MM.1S (cell line): ENCODE measurements around the gene USP46.

ENCODE experiments used
- CTCF ChIP-seq: fragments of 300-600 bp; sonication (generic); IDR thresholded peaks from 2 replicates; pipeline ENCODE4 v1.5.1; 2016; ENCODE audit warnings: antibody characterized with exemption, low read length, mixed read lengths
- EZH2 ChIP-seq: fragments of 300-600 bp; sonication (generic); optimal IDR thresholded peaks from 2 replicates; pipeline ENCODE3; 2017; ENCODE audit warnings: low read depth, mild to moderate bottlenecking, antibody characterized with exemption, low read length, mixed read lengths

DNA sequence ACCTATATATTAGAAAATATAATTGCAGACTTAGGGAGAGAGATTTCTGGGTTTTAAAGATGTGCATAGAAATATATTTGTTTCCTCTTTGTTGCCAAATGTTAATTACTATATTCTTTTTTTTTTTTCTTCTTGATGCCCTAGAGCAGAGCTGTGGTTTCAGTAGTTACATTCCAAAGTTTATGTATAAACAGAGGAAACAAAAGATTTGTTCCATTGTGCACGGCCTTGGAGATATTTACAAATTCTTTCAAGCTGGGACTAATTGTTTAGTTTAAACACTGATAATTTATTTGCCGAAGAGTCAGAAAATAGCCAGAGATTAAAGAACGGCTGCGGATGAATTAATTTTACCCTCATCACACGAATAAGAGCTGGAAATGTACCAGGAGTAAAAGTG, 85.1 kb downstream of the USP46 start:
- TF ChIP-seq CTCF = no peak
- no peak for TF ChIP-seq EZH2
